HepG2 (cell line): Measurements from ENCODE around the gene SSH3. TPM values are rescaled to one million over a fixed set of nuclear protein-coding genes. Genes with fewer than 3 reads are reported as not detected.

Source experiments
- AGO2 ChIP-seq: fragments of 200-400 bp; formaldehyde crosslinking; optimal IDR thresholded peaks from 2 replicates; pipeline ENCODE3; 2017; ENCODE audit warnings: mild to moderate bottlenecking, low read depth, low read length, moderate library complexity
- CEBPB ChIP-seq: IDR thresholded peaks from 2 replicates; pipeline ENCODE4 v1.6.1; 2011; ENCODE audit warnings: low read depth, low read length, improper control_type of control experiment, borderline replicate concordance
- E2F2 ChIP-seq: sonication (generic); formaldehyde crosslinking; IDR thresholded peaks from 2 replicates; pipeline ENCODE4 v1.4.0; 2020; ENCODE audit warnings: missing genetic modification reagents, borderline replicate concordance
- HDAC1 ChIP-seq: sonication (generic); formaldehyde crosslinking; IDR thresholded peaks from 2 replicates; pipeline ENCODE4 v1.5.1; 2020; ENCODE audit warnings: mild to moderate bottlenecking, missing genetic modification reagents
- HOXA7 ChIP-seq: sonication (generic); formaldehyde crosslinking; IDR thresholded peaks from 2 replicates; pipeline ENCODE4 v1.8.1; 2022; ENCODE audit warnings: mild to moderate bottlenecking, missing genetic modification reagents, moderate library complexity
- LCORL ChIP-seq, 2 experiments: fragments of 450-650 bp in 1 of 2; sonication (generic) in 1 of 2; formaldehyde crosslinking in 1 of 2; IDR thresholded peaks; 2 replicates each; pipeline versions ENCODE4 v1.5.0 to v1.6.1; 2017 to 2020; ENCODE audit warnings: antibody characterized with exemption in 1 of 2, missing genetic modification reagents in 1 of 2
- MXI1 ChIP-seq: IDR thresholded peaks from 3 replicates; pipeline ENCODE4 v1.6.1; 2012; ENCODE audit warnings: low read depth, low read length, inconsistent platforms, borderline replicate concordance
- PRDM15 ChIP-seq: sonication (generic); formaldehyde crosslinking; IDR thresholded peaks from 2 replicates; pipeline ENCODE4 v1.4.0; 2020; ENCODE audit warnings: missing genetic modification reagents
- PRDM4 ChIP-seq: sonication (generic); formaldehyde crosslinking; IDR thresholded peaks from 2 replicates; pipeline ENCODE4 v1.9.0; 2021; ENCODE audit warnings: missing genetic modification reagents, borderline replicate concordance
- PREB ChIP-seq: sonication (generic); formaldehyde crosslinking; IDR thresholded peaks from 2 replicates; pipeline ENCODE4 v1.4.0; 2020; ENCODE audit warnings: missing genetic modification reagents
- SALL1 ChIP-seq: sonication (generic); formaldehyde crosslinking; IDR thresholded peaks from 2 replicates; pipeline ENCODE4 v1.8.0; 2022; ENCODE audit warnings: mild to moderate bottlenecking, missing genetic modification reagents
- THAP8 ChIP-seq: sonication (generic); formaldehyde crosslinking; IDR thresholded peaks from 2 replicates; pipeline ENCODE4 v1.5.1; 2020; ENCODE audit warnings: missing genetic modification reagents, mild to moderate bottlenecking, borderline replicate concordance
- ZKSCAN8 ChIP-seq: IDR thresholded peaks from 2 replicates; pipeline ENCODE4 v1.6.1; 2016; ENCODE audit warnings: borderline replicate concordance, missing genetic modification reagents, missing compliant biosample characterization
- ZMYM3 ChIP-seq: sonication (generic); formaldehyde crosslinking; IDR thresholded peaks from 2 replicates; pipeline ENCODE4 v1.5.1; 2020; ENCODE audit warnings: mild to moderate bottlenecking, missing genetic modification reagents
- ZNF20 ChIP-seq: sonication (generic); formaldehyde crosslinking; IDR thresholded peaks from 2 replicates; pipeline ENCODE4 v1.4.0; 2020; ENCODE audit warnings: mild to moderate bottlenecking, moderate library complexity, missing genetic modification reagents
- ZNF383 ChIP-seq: sonication (generic); formaldehyde crosslinking; IDR thresholded peaks from 2 replicates; pipeline ENCODE4 v1.4.0; 2020; ENCODE audit warnings: missing genetic modification reagents, mild to moderate bottlenecking, borderline replicate concordance
- ZNF703 ChIP-seq: sonication (generic); formaldehyde crosslinking; IDR thresholded peaks from 2 replicates; pipeline ENCODE4 v1.5.1; 2020; ENCODE audit warnings: missing genetic modification reagents, mild to moderate bottlenecking, moderate library complexity, borderline replicate concordance
- ZNF891 ChIP-seq: sonication (generic); formaldehyde crosslinking; IDR thresholded peaks from 2 replicates; pipeline ENCODE4 v1.5.0; 2020; ENCODE audit warnings: mild to moderate bottlenecking, missing genetic modification reagents
- polyA plus RNA-seq, 8 experiments: library from polyadenylated mRNA; depleted of rRNA in 3 of 8; stranded (reverse) in 7 of 8; unstranded in 1 of 8; fragments of >200 nt; fragmentation: Illumina TruSeq in 4 of 8; extraction: Trizol in 4 of 8; gene quantifications; 2 replicates each; pipeline versions ENCODE4 v1.2.1 to v1.2.3, GENCODE V29; 2011 to 2016; ENCODE audit warnings: low read depth in 4 of 8, missing spikeins in 1 of 8, mixed read lengths in 1 of 8; ENCODE audit not compliant: insufficient read depth in 1 of 8
- total RNA-seq, 5 experiments: library from RNA; depleted of rRNA; stranded (reverse); fragments of >200 nt; fragmentation: Illumina TruSeq; extraction: Trizol; gene quantifications; 2 replicates each; pipeline ENCODE4 v1.2.3, GENCODE V29; 2016; ENCODE audit warnings: low read depth in 1 of 5

Gene SSH3
- total and polyA plus RNA-seq, 2 of the 13 experiments (the other 11 are each of a cell fraction or from before 2014, with no cell fraction given): 12.4 to 18.8 TPM

GRCh38 chr11:67262731-67263675, 40.3 kb upstream of the SSH3 start (continued):
- TF ChIP-seq PRDM15 (CRISPR knock-in tag) (no peak), ZNF891 (CRISPR knock-in tag) (no peak), SALL1 (CRISPR knock-in tag) (0 out of 2 replicates have a peak, but pooled peaks have one; percentile 49), MXI1 (peak; percentile 52; the same call in 1 of the 3 replicates), ZMYM3 (peak; percentile 31; the same call in 1 of the 2 replicates), ZKSCAN8 (CRISPR knock-in tag) (peak; percentile 22; the same call in 1 of the 2 replicates), THAP8 (no peak), CEBPB (no peak), E2F2 (CRISPR knock-in tag) (no peak), PRDM4 (CRISPR knock-in tag) (no peak), HOXA7 (no peak), ZNF383 (CRISPR knock-in tag) (no peak), PREB (CRISPR knock-in tag) (no peak), AGO2 (no peak), ZNF20 (CRISPR knock-in tag) (no peak), LCORL (IDR thresholded peaks at IDR 0.05) (no peak), LCORL (CRISPR knock-in tag; IDR thresholded peaks at IDR 0.05) (0 out of 2 replicates have a peak, but pooled peaks have one; percentile 24), HDAC1 (CRISPR knock-in tag) (peak; percentile 70), ZNF703 (CRISPR knock-in tag) (no peak)
